Measurements from ENCODE around the gene MSI1. TPM values are rescaled to one million over a fixed set of nuclear protein-coding genes. Genes with fewer than 3 reads are reported as not detected.
A peak's percentile ranks its signal among the peaks of the same experiment; 100 is the strongest.

MSI1 gene
- total RNA-seq, 2 experiments from 2014 or later, result not detected

- no peak overlapping the region for H3K27ac ChIP-seq (ENCODE audit: low read depth, low read length, poor library complexity, severe bottlenecking)
- no peak overlapping the region for H3K4me2 ChIP-seq (ENCODE audit: low read length)
- no peaks in the 10 kb centered on the region for H3K9me2 ChIP-seq (ENCODE audit: insufficient read depth, low read length)
- H3K9me3 ChIP-seq (ENCODE audit: low read length), result no peaks in the 10 kb centered on the region
- ChIA-PET CTCF (ENCODE audit: unreplicated experiment) (interaction anchor here (0.6 to 1.3 kb wide), 2 partner anchors 9 to 214 kb away, joined by 3 to 7 read pairs; partner anchors contain the start of gene POP5), POLR2A (interaction anchor here (0.6 to 1.1 kb wide), 4 partner anchors 12 to 67 kb away, joined by 3 to 7 read pairs (median 6); no protein-coding TSS in a partner anchor)
- peak; percentile 75 for TF ChIP-seq CTCF (conservative IDR thresholded peaks at IDR 0.05; ENCODE audit: low read length)
- no peak for TF ChIP-seq EZH2phosphoT487 (IDR thresholded peaks at IDR 0.05; ENCODE audit: borderline replicate concordance, low read depth, low read length)
- H3K36me3 ChIP-seq (ENCODE audit: insufficient read depth, low read length), result no peaks in the 10 kb centered on the region
- no peaks in the 10 kb centered on the region for H3K4me1 ChIP-seq (ENCODE audit: insufficient read depth, low read length, poor library complexity, severe bottlenecking)
- no peaks in the 10 kb centered on the region for H3K79me2 ChIP-seq (ENCODE audit: insufficient read depth, low read depth, low read length)
- H4K20me1 ChIP-seq (ENCODE audit: insufficient read depth, low read length), result no peaks in the 10 kb centered on the region
- H3K4me3 ChIP-seq (ENCODE audit: low read depth, low read length, poor library complexity, severe bottlenecking), result no peak overlapping the region
- intact Hi-C loops (cut with micrococcal nuclease; ENCODE audit: unreplicated experiment), result no loop called here
- H2AFZ ChIP-seq (ENCODE audit: low read length), result no peak overlapping the region
- no peak for DNase-seq (ENCODE audit: low spot score)
- no TSS peak for BruUV-seq (replicated peaks)
Measured at GRCh38 chr12:120367233-120367923, 1.6 kb downstream of the MSI1 start.

- POLR2A ChIA-PET, result interaction anchor here (0.6 to 1.1 kb wide), 4 partner anchors 12 to 67 kb away, joined by 3 to 7 read pairs (median 6); no protein-coding TSS in a partner anchor
- BruUV-seq (replicated peaks), result no TSS peak
Measured at GRCh38 chr12:120366845-120367232, 2.1 kb downstream of the MSI1 start.

More at GRCh38 chr12:120366845-120367232, 2.1 kb downstream of the MSI1 start:
- Histone ChIP-seq H2AFZ (ENCODE audit: low read length) (no peak overlapping the region), H4K20me1 (ENCODE audit: insufficient read depth, low read length) (no peaks in the 10 kb centered on the region), H3K36me3 (ENCODE audit: insufficient read depth, low read length) (no peaks in the 10 kb centered on the region), H3K9me2 (ENCODE audit: insufficient read depth, low read length) (no peaks in the 10 kb centered on the region), H3K79me2 (ENCODE audit: insufficient read depth, low read depth, low read length) (no peaks in the 10 kb centered on the region), H3K4me3 (ENCODE audit: low read depth, low read length, poor library complexity, severe bottlenecking) (no peak overlapping the region), H3K4me2 (ENCODE audit: low read length) (no peak overlapping the region), H3K9me3 (ENCODE audit: low read length) (no peaks in the 10 kb centered on the region), H3K4me1 (ENCODE audit: insufficient read depth, low read length, poor library complexity, severe bottlenecking) (no peaks in the 10 kb centered on the region), H3K27ac (ENCODE audit: low read depth, low read length, poor library complexity, severe bottlenecking) (no peak overlapping the region)
- TF ChIP-seq CTCF (conservative IDR thresholded peaks at IDR 0.05; ENCODE audit: low read length) (no peak), EZH2phosphoT487 (IDR thresholded peaks at IDR 0.05; ENCODE audit: borderline replicate concordance, low read depth, low read length) (no peak)
- CTCF ChIA-PET (ENCODE audit: unreplicated experiment), result interaction anchor here (0.6 to 1.3 kb wide), 2 partner anchors 10 to 214 kb away, joined by 3 to 7 read pairs; partner anchors contain the start of gene POP5
- no peak for DNase-seq (ENCODE audit: low spot score)
- intact Hi-C loops (cut with micrococcal nuclease; ENCODE audit: unreplicated experiment), result no loop called here

Measured in OCI-LY7 (cell line).